ENCODE data around the gene JUNB.

Gene JUNB

GRCh38 chr19:12784871-12785430 is 6.3 kb upstream of the JUNB start (continued):
- TF ChIP-seq ZNF623 (tag by site-specific recombination; IDR thresholded peaks at IDR 0.05) (no peak), KLF16 (tag by site-specific recombination; IDR thresholded peaks at IDR 0.05) (0 out of 2 replicates have a peak, but pooled peaks have one; percentile 33), ELK4 (IDR thresholded peaks at IDR 0.05; ENCODE audit: borderline replicate concordance, low read depth, low read length) (no peak), ZNF341 (tag by site-specific recombination; IDR thresholded peaks at IDR 0.05; ENCODE audit: low read depth) (no peak), ZNF175 (tag by site-specific recombination; IDR thresholded peaks at IDR 0.05) (no peak)

GRCh38 chr19:12785431-12786031 is 5.8 kb upstream of the JUNB start:
- Histone ChIP-seq H3K9me3 (ENCODE audit: control insufficient read depth, insufficient read depth, low read depth, low read length) (no peaks in the 10 kb centered on the region), H3K36me3 (ENCODE audit: control insufficient read depth in 2 of 2, insufficient read depth in 1 of 2, low read length in 2 of 2) (no peaks in the 10 kb centered on the region), H3K4me1 (ENCODE audit: control insufficient read depth, insufficient read depth, low read length) (peaks cover 16% of the 10 kb centered on the region), H3K4me3 (ENCODE audit: low read depth, low read length) (no peak overlapping the region), H3K27ac (ENCODE audit: extremely low read depth, low read depth, low read length) (no peak overlapping the region)
- ChIA-PET CTCF (no interaction called here), POLR2A (no interaction called here)
- no peak for TF ChIP-seq ZNF416 (tag by site-specific recombination; IDR thresholded peaks at IDR 0.05)
- no peak for TF ChIP-seq ZBTB21 (tag by site-specific recombination; IDR thresholded peaks at IDR 0.05)
- TF ChIP-seq ZNF324 (tag by site-specific recombination; IDR thresholded peaks at IDR 0.05): no peak
- TF ChIP-seq ZNF837 (tag by site-specific recombination; IDR thresholded peaks at IDR 0.05): no peak
- TF ChIP-seq GLIS2 (tag by site-specific recombination; IDR thresholded peaks at IDR 0.05): peak; percentile 51; the same call in 1 of the 2 replicates
- no peak for TF ChIP-seq ZNF658 (tag by site-specific recombination; IDR thresholded peaks at IDR 0.05)
- no peak for TF ChIP-seq MEIS1 (CRISPR knock-in tag; IDR thresholded peaks at IDR 0.05; ENCODE audit: borderline replicate concordance)
- TF ChIP-seq ZNF514 (tag by site-specific recombination; IDR thresholded peaks at IDR 0.05): no peak
- TF ChIP-seq ZNF335 (tag by site-specific recombination; conservative IDR thresholded peaks at IDR 0.05): no peak
- TF ChIP-seq ZNF2 (tag by site-specific recombination; IDR thresholded peaks at IDR 0.05): 0 out of 2 replicates have a peak, but pooled peaks have one; percentile 5
- peak; percentile 66 for TF ChIP-seq ZIC2 (tag by site-specific recombination; IDR thresholded peaks at IDR 0.05)
- TF ChIP-seq ZNF18 (tag by site-specific recombination; IDR thresholded peaks at IDR 0.05): no peak
- no peak for TF ChIP-seq ZNF747 (tag by site-specific recombination; IDR thresholded peaks at IDR 0.05)
- TF ChIP-seq ZXDB (tag by site-specific recombination; IDR thresholded peaks at IDR 0.05): no peak
- no peak for TF ChIP-seq ZSCAN4 (tag by site-specific recombination; IDR thresholded peaks at IDR 0.05)
- no peak for TF ChIP-seq ZNF580 (tag by site-specific recombination; IDR thresholded peaks at IDR 0.05)
- TF ChIP-seq ZNF311 (tag by site-specific recombination; IDR thresholded peaks at IDR 0.05; ENCODE audit: borderline replicate concordance): no peak
- no peak for TF ChIP-seq ZNF830 (tag by site-specific recombination; IDR thresholded peaks at IDR 0.05; ENCODE audit: low read depth)
- TF ChIP-seq ZNF704 (tag by site-specific recombination; IDR thresholded peaks at IDR 0.05): no peak
- TF ChIP-seq PBX3 (CRISPR knock-in tag; IDR thresholded peaks at IDR 0.05): no peak
- no peak for TF ChIP-seq ZFP37 (tag by site-specific recombination; IDR thresholded peaks at IDR 0.05)
- TF ChIP-seq REPIN1 (tag by site-specific recombination; IDR thresholded peaks at IDR 0.05; ENCODE audit: low read depth): no peak
- TF ChIP-seq ZNF292 (tag by site-specific recombination; IDR thresholded peaks at IDR 0.05; ENCODE audit: borderline replicate concordance, low read depth): no peak
- TF ChIP-seq ZFP41 (tag by site-specific recombination; IDR thresholded peaks at IDR 0.05; ENCODE audit: borderline replicate concordance): no peak
- no peak for TF ChIP-seq WT1 (tag by site-specific recombination; IDR thresholded peaks at IDR 0.05)
- TF ChIP-seq ZNF404 (tag by site-specific recombination; IDR thresholded peaks at IDR 0.05): no peak

Data from HEK293 (cell line).